CD4-positive, alpha-beta T cell (primary cell): Measurements from ENCODE around the gene PLEKHF1. TPM values are rescaled to one million over a fixed set of nuclear protein-coding genes. Genes with fewer than 3 reads are reported as not detected.

Experiments used
- ATAC-seq: fragments of 200-7000 bp; cut with Tn5 transposase; one replicate; pipeline ENCODE4 v1.10.0; 2022; ENCODE audit warnings: mild to moderate bottlenecking; ENCODE audit not compliant: poor library complexity
- CTCF ChIA-PET: fragments of 350-600 bp; sonication (Branson Sonifier 250); formaldehyde crosslinking; loops from one replicate; lab custom pipeline; 2021; ENCODE audit warnings: antibody characterized with exemption, inconsistent platforms; lab: Charles Lee
- POLR2A ChIA-PET: fragments of 350-600 bp; sonication (Branson Sonifier 250); formaldehyde crosslinking; loops from one replicate; lab custom pipeline; 2021; ENCODE audit warnings: antibody characterized with exemption, inconsistent platforms; lab: Charles Lee
- DNase-seq, 14 experiments: peaks; one replicate each; pipeline ENCODE4 v3.0.0-alpha.2; 2013 to 2020; ENCODE audit warnings: mixed read lengths in 2 of 14
- H3K27ac ChIP-seq, 2 donors: one replicate each; pipeline versions ENCODE4 v1.5.1 to v1.7.0; 2013; ENCODE audit warnings: low read length in 2 of 2, low read depth in 1 of 2, mild to moderate bottlenecking in 1 of 2
- H3K27me3 ChIP-seq, 2 experiments: 1 replicate in 1 of 2; 2 replicates in 1 of 2; pipeline versions ENCODE4 v1.6.1 to v1.7.0; 2013; ENCODE audit warnings: low read length in 2 of 2, control low read depth in 1 of 2, mild to moderate bottlenecking in 1 of 2, moderate library complexity in 1 of 2; ENCODE audit not compliant: insufficient read depth in 2 of 2, control insufficient read depth in 1 of 2
- H3K36me3 ChIP-seq: one replicate; pipeline ENCODE4 v1.6.1; 2013; ENCODE audit warnings: low read length, control low read depth; ENCODE audit not compliant: insufficient read depth
- H3K4me1 ChIP-seq: one replicate; pipeline ENCODE4 v1.6.1; 2013; ENCODE audit warnings: low read length, control low read depth; ENCODE audit not compliant: insufficient read depth
- H3K4me3 ChIP-seq: one replicate; pipeline ENCODE4 v1.5.1; 2013; ENCODE audit warnings: mild to moderate bottlenecking, low read length, moderate library complexity
- H3K9me3 ChIP-seq, 2 experiments: 1 replicate in 1 of 2; 2 replicates in 1 of 2; pipeline versions ENCODE4 v1.6.1 to v1.7.0; 2013; ENCODE audit warnings: low read length in 2 of 2, mild to moderate bottlenecking in 2 of 2, control low read depth in 1 of 2, moderate library complexity in 1 of 2; ENCODE audit not compliant: control insufficient read depth in 1 of 2, insufficient read depth in 1 of 2
- H3K27ac Mint-ChIP-seq: one replicate; pipeline ENCODE4 v1.8.0; 2020; ENCODE audit warnings: mixed read lengths
- H3K27me3 Mint-ChIP-seq: one replicate; pipeline ENCODE4 v1.8.0; 2021; ENCODE audit warnings: mixed read lengths
- H3K36me3 Mint-ChIP-seq: one replicate; pipeline ENCODE4 v1.8.0; 2021; ENCODE audit warnings: low read depth, mixed read lengths
- H3K4me1 Mint-ChIP-seq: one replicate; pipeline ENCODE4 v1.8.0; 2021; ENCODE audit warnings: low read depth, mixed read lengths
- H3K4me3 Mint-ChIP-seq: one replicate; pipeline ENCODE4 v1.8.0; 2020; ENCODE audit warnings: mild to moderate bottlenecking, mixed read lengths
- H3K9me3 Mint-ChIP-seq: one replicate; pipeline ENCODE4 v1.8.0; 2020; ENCODE audit warnings: mixed read lengths
- intact Hi-C, 2 experiments: fragments of 100-400 bp; cut with DNase I in 1 of 2; cut with micrococcal nuclease in 1 of 2; formaldehyde crosslinking; loops; one replicate each; pipeline versions ENCODE4 v1.15.1 to v1.9.0; 2023 to 2025; cut with DNase I, micrococcal nuclease
- total RNA-seq, 174 experiments: library from RNA in 2 of 174; stranded (reverse) in 2 of 174; gene quantifications; one replicate each; pipeline ENCODE4 v1.2.3 and lab custom pipeline; 2021 to 2026
- TF ChIP-seq, protein P1 (sequence below): fragments of 200-600 bp; IDR thresholded peaks from one replicate; pipeline ENCODE4 v1.8.0; 2022; ENCODE audit warnings: antibody characterized with exemption, mild to moderate bottlenecking

Gene PLEKHF1
- total RNA-seq, 2 experiments from 2014 or later: 37.5 to 41.0 TPM

DNA sequence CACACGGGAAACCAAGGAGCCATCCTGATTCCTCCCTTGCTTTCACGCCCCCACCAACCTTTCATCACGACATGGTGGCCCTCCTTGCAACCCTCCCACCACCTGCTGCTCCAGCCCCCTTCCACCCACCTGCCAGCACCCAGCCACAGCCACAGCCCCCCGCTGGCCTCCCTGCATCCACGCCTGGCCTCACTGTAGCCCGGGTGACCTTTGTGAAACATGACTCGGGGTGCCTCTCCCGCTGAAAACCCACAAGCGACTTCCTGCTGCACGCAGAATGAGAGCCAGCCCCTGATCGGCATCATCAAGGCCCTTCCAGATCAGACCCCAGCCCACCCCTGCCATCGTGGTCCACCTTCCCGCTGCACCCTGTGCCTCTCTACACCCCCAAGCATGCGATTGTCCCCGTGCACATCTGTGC, 44.3 kb upstream of the PLEKHF1 start:
- Mint-ChIP-seq H3K27ac (peak overlapping the region; percentile 75), H3K4me3 (peak overlapping the region; percentile 66), H3K4me1 (peaks cover 43% of the 10 kb centered on the region), H3K9me3 (no peaks in the 10 kb centered on the region), H3K36me3 (peaks cover 11% of the 10 kb centered on the region), H3K27me3 (no peaks in the 10 kb centered on the region)
- DNase-seq: peak in 9 of 14 experiments; percentile 7 to 53 (median 26)
- intact Hi-C loops: no loop called here
- Histone ChIP-seq H3K27me3 (no peaks in the 10 kb centered on the region), H3K4me1 (peaks cover 55% of the 10 kb centered on the region), H3K4me3 (no peak overlapping the region), H3K36me3 (peaks cover 9% of the 10 kb centered on the region), H3K27ac (no peak overlapping the region), H3K9me3 (no peaks in the 10 kb centered on the region)
- TF ChIP-seq, protein P1, sequence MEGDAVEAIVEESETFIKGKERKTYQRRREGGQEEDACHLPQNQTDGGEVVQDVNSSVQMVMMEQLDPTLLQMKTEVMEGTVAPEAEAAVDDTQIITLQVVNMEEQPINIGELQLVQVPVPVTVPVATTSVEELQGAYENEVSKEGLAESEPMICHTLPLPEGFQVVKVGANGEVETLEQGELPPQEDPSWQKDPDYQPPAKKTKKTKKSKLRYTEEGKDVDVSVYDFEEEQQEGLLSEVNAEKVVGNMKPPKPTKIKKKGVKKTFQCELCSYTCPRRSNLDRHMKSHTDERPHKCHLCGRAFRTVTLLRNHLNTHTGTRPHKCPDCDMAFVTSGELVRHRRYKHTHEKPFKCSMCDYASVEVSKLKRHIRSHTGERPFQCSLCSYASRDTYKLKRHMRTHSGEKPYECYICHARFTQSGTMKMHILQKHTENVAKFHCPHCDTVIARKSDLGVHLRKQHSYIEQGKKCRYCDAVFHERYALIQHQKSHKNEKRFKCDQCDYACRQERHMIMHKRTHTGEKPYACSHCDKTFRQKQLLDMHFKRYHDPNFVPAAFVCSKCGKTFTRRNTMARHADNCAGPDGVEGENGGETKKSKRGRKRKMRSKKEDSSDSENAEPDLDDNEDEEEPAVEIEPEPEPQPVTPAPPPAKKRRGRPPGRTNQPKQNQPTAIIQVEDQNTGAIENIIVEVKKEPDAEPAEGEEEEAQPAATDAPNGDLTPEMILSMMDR: no peak
- ChIA-PET CTCF (interaction anchor here (0.6 to 1.0 kb wide), 2 partner anchors 11 to 307 kb away, joined by 3 read pairs; no protein-coding TSS in a partner anchor), POLR2A (interaction anchor here (0.7 to 4.0 kb wide), 7 partner anchors 10 to 93 kb away, joined by 3 to 27 read pairs (median 6); partner anchors contain the start of genes C19orf12, PLEKHF1 and POP4)
- peak; percentile 19 for ATAC-seq

GRCh38 chr19:29622166-29623070, 42.8 kb upstream of the PLEKHF1 start:
- no peaks in the 10 kb centered on the region for H3K27me3 Mint-ChIP-seq
- DNase-seq: peak in 8 of 14 experiments; percentile 2 to 59 (median 34)
- intact Hi-C loops: no loop called here
- H3K4me1 Mint-ChIP-seq: peaks cover 43% of the 10 kb centered on the region
- ChIA-PET POLR2A (interaction anchor here (0.7 to 4.0 kb wide), 7 partner anchors 12 to 94 kb away, joined by 3 to 27 read pairs (median 12); partner anchors contain the start of genes C19orf12 and POP4), CTCF (interaction anchor here (1.3 to 3.9 kb wide), 2 partner anchors 12 to 94 kb away, joined by 3 to 14 read pairs; no protein-coding TSS in a partner anchor)
- no peaks in the 10 kb centered on the region for H3K36me3 ChIP-seq
- H3K27me3 ChIP-seq: no peaks in the 10 kb centered on the region
- H3K9me3 ChIP-seq: no peaks in the 10 kb centered on the region
- peak; percentile 81 for ATAC-seq
- H3K4me3 Mint-ChIP-seq: peak overlapping the region; percentile 52
- H3K4me3 ChIP-seq: no peak overlapping the region
- H3K9me3 Mint-ChIP-seq: no peaks in the 10 kb centered on the region
- H3K27ac Mint-ChIP-seq: peak overlapping the region; percentile 75
- H3K36me3 Mint-ChIP-seq: no peaks in the 10 kb centered on the region
- peaks cover 55% of the 10 kb centered on the region for H3K4me1 ChIP-seq
- peak overlapping the region; percentile 26 to 38 for H3K27ac ChIP-seq
- TF ChIP-seq, protein P1: no peak

- ATAC-seq: no peak
- Mint-ChIP-seq H3K27ac (peak overlapping the region; percentile 75), H3K4me1 (peaks cover 43% of the 10 kb centered on the region), H3K9me3 (no peaks in the 10 kb centered on the region), H3K27me3 (no peaks in the 10 kb centered on the region), H3K4me3 (peak overlapping the region; percentile 56), H3K36me3 (no peaks in the 10 kb centered on the region)
- Histone ChIP-seq H3K4me1 (peaks cover 55% of the 10 kb centered on the region), H3K27ac (peak overlapping the region in 1 of 2 donors; percentile 62), H3K27me3 (no peaks in the 10 kb centered on the region), H3K4me3 (peak overlapping the region; percentile 29), H3K36me3 (no peaks in the 10 kb centered on the region), H3K9me3 (no peaks in the 10 kb centered on the region)
- peak in 5 of 14 experiments; percentile 20 to 56 (median 30) for DNase-seq
- intact Hi-C loops: no loop called here
- TF ChIP-seq, protein P1: no peak
- ChIA-PET POLR2A (interaction anchor here (1.1 to 3.1 kb wide), 4 partner anchors 9 to 48 kb away, joined by 3 to 18 read pairs (median 8); partner anchors contain the start of gene POP4), CTCF (interaction anchor here (3.9 kb wide), 1 partner anchor 13 kb away, joined by 14 read pairs; no protein-coding TSS in a partner anchor)
These were observed 41.4 kb upstream of the PLEKHF1 start for GRCh38 chr19:29623726-29624488.
